OCI-LY1 (cell line): ENCODE results near the gene ZNF654.

Source experiments
- CTCF ChIP-seq: fragments of 200-600 bp; sonication (generic), shearing (Covaris generic); IDR thresholded peaks from 2 replicates; pipeline ENCODE4 v1.5.1; 2017; ENCODE audit warnings: mild to moderate bottlenecking, antibody characterized with exemption, low read length, moderate library complexity, mixed read lengths
- EZH2 ChIP-seq: fragments of 200-600 bp; sonication (generic), shearing (Covaris generic); IDR thresholded peaks from 2 replicates; pipeline ENCODE4 v1.8.0; 2017; ENCODE audit warnings: borderline replicate concordance, mixed run types, mild to moderate bottlenecking, antibody characterized with exemption, low read length, moderate library complexity, mixed read lengths

- TF ChIP-seq CTCF, result no peak
- no peak for TF ChIP-seq EZH2
These were observed 22.8 kb upstream of the ZNF654 start for GRCh38 chr3:88036221-88036620.
